Endothelial cell of umbilical vein (primary cell): ENCODE measurements around the gene RASGEF1C.

ENCODE experiments used
- EZH2 ChIP-seq: IDR thresholded peaks from 2 replicates; pipeline ENCODE4 v1.6.1; 2012; ENCODE audit warnings: borderline replicate concordance, low read depth, mild to moderate bottlenecking, moderate library complexity, low read length, inconsistent platforms; ENCODE audit not compliant: severe bottlenecking
- FOS ChIP-seq: IDR thresholded peaks from 2 replicates; pipeline ENCODE4 v1.6.1; 2011; ENCODE audit warnings: mild to moderate bottlenecking, low read length, moderate library complexity, borderline replicate concordance; ENCODE audit not compliant: insufficient read depth
- JUN ChIP-seq: IDR thresholded peaks from 2 replicates; pipeline ENCODE4 v1.6.1; 2011; ENCODE audit warnings: borderline replicate concordance, low read depth; ENCODE audit not compliant: insufficient read length, insufficient read depth
- MYC ChIP-seq: IDR thresholded peaks from one replicate; pipeline ENCODE4 v1.6.1; 2011; ENCODE audit warnings: mild to moderate bottlenecking, low read depth, low read length
- POLR2A ChIP-seq: IDR thresholded peaks from 2 replicates; pipeline ENCODE4 v1.6.1; 2012; ENCODE audit warnings: low read depth, mild to moderate bottlenecking, control low read depth, low read length
- POLR2AphosphoS5 ChIP-seq: IDR thresholded peaks from 2 replicates; pipeline ENCODE4 v1.6.1; 2012; ENCODE audit warnings: low read depth, mild to moderate bottlenecking, control low read depth, low read length, moderate library complexity; ENCODE audit not compliant: insufficient read depth
- TF ChIP-seq, protein P1 (sequence below), 2 donors: IDR thresholded peaks; 1 replicate in 1 of 2; 2 replicates in 1 of 2; pipeline ENCODE4 v1.5.1; 2011; ENCODE audit warnings: low read length in 2 of 2, mild to moderate bottlenecking in 2 of 2, moderate library complexity in 2 of 2, control low read depth in 1 of 2, inconsistent platforms in 1 of 2, low read depth in 1 of 2; ENCODE audit not compliant: insufficient read depth in 1 of 2; ENCODE audit errors: extremely low read depth in 1 of 2
- TF ChIP-seq, protein P2 (sequence below): IDR thresholded peaks from 2 replicates; pipeline ENCODE4 v1.6.1; 2011; ENCODE audit not compliant: insufficient read depth, insufficient read length

DNA sequence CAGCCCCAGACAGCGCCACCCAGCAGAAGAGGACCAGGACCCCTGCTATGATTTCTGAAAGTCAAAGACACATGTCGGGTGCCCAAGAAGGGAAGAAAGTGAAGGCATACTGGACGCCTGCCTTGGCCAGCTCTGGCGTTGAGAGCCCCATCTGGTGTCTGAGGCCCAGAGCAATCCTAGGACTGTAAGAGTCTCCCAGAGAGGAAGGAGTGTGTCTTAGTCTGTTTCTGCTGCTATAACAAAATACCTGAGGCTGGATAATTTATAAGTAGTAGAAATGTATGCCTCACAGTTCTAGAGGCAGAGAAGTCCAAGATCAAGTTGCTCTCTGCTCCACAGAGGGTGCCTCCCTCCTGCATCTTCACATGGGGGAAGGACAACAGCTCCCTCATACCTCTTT, 10.8 kb downstream of the RASGEF1C start:
- TF ChIP-seq POLR2AphosphoS5 (no peak), JUN (no peak), POLR2A (no peak), FOS (no peak), MYC (no peak), EZH2 (no peak)
- TF ChIP-seq, protein P1, sequence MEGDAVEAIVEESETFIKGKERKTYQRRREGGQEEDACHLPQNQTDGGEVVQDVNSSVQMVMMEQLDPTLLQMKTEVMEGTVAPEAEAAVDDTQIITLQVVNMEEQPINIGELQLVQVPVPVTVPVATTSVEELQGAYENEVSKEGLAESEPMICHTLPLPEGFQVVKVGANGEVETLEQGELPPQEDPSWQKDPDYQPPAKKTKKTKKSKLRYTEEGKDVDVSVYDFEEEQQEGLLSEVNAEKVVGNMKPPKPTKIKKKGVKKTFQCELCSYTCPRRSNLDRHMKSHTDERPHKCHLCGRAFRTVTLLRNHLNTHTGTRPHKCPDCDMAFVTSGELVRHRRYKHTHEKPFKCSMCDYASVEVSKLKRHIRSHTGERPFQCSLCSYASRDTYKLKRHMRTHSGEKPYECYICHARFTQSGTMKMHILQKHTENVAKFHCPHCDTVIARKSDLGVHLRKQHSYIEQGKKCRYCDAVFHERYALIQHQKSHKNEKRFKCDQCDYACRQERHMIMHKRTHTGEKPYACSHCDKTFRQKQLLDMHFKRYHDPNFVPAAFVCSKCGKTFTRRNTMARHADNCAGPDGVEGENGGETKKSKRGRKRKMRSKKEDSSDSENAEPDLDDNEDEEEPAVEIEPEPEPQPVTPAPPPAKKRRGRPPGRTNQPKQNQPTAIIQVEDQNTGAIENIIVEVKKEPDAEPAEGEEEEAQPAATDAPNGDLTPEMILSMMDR (IDR thresholded peaks at IDR 0.05; ENCODE audit: extremely low read depth in 1 of 2, insufficient read depth in 1 of 2, low read depth in 1 of 2, low read length in 2 of 2): no peak
- TF ChIP-seq, protein P2, sequence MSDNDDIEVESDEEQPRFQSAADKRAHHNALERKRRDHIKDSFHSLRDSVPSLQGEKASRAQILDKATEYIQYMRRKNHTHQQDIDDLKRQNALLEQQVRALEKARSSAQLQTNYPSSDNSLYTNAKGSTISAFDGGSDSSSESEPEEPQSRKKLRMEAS: no peak
